IMR-90 (cell line): ENCODE measurements around the gene MMD. TPM values are rescaled to one million over a fixed set of nuclear protein-coding genes. Genes with fewer than 3 reads are reported as not detected.

Experiments
- ATAC-seq: fragments of 200-7000 bp; cut with Tn5 transposase; 2 replicates; pipeline ENCODE4 v1.9.1; 2020; ENCODE audit warnings: low read depth, mild to moderate bottlenecking, moderate library complexity
- BruUV-seq: library from RNA; stranded (reverse); fragments of 400-500 nt; replicated peaks from 2 replicates; lab custom pipeline; 2021; lab: Mats Ljungman, UMichigan
- CTCF ChIA-PET: fragments of 300-600 bp; formaldehyde crosslinking; extraction: SDS; loops from one replicate; lab custom pipeline; 2021; ENCODE audit warnings: antibody characterized with exemption; lab: Yijun Ruan, JAX
- POLR2A ChIA-PET: fragments of 300-600 bp; sonication (Branson Sonifier 250); formaldehyde crosslinking; loops from one replicate; lab custom pipeline; 2022; ENCODE audit warnings: antibody characterized with exemption; ENCODE audit not compliant: unreplicated experiment; lab: Charles Lee
- DNase-seq: peaks from one replicate; pipeline ENCODE4 v3.0.0; 2013
- H2AFZ ChIP-seq: replicated peaks from 2 replicates; pipeline ENCODE3; 2013; ENCODE audit warnings: low read length, mild to moderate bottlenecking; ENCODE audit not compliant: poor library complexity
- H2AK5ac ChIP-seq: 2 replicates; pipeline ENCODE4 v1.6.1; 2013; ENCODE audit warnings: low read depth, low read length, inconsistent platforms
- H2AK9ac ChIP-seq: replicated peaks from 2 replicates; pipeline ENCODE3; 2013; ENCODE audit warnings: mild to moderate bottlenecking, low read depth, low read length, moderate library complexity; ENCODE audit not compliant: poor library complexity
- H2BK120ac ChIP-seq: 2 replicates; pipeline ENCODE4 v1.6.1; 2013; ENCODE audit warnings: low read depth, low read length, inconsistent platforms
- H2BK15ac ChIP-seq: 3 replicates; pipeline ENCODE4 v1.6.1; 2013; ENCODE audit warnings: low read depth, low read length, inconsistent platforms
- H2BK20ac ChIP-seq: 2 replicates; pipeline ENCODE4 v1.6.1; 2013; ENCODE audit warnings: low read depth, mild to moderate bottlenecking, inconsistent platforms, low read length, moderate library complexity
- H2BK5ac ChIP-seq: 2 replicates; pipeline ENCODE4 v1.6.1; 2013; ENCODE audit warnings: mild to moderate bottlenecking, low read depth, low read length, inconsistent platforms; ENCODE audit not compliant: poor library complexity, severe bottlenecking
- H3K14ac ChIP-seq: replicated peaks from 2 replicates; pipeline ENCODE4 v1.6.1; 2013; ENCODE audit warnings: low read depth, low read length, inconsistent platforms
- H3K18ac ChIP-seq: 2 replicates; pipeline ENCODE4 v1.6.1; 2013; ENCODE audit warnings: low read depth, low read length, control low read depth
- H3K23ac ChIP-seq: 2 replicates; pipeline ENCODE4 v1.6.1; 2013; ENCODE audit warnings: low read depth, low read length, inconsistent platforms
- H3K27ac ChIP-seq: 2 replicates; pipeline ENCODE4 v1.5.1; 2013; ENCODE audit warnings: mild to moderate bottlenecking, control low read depth, low read length; ENCODE audit not compliant: insufficient read depth
- H3K27me3 ChIP-seq: 2 replicates; pipeline ENCODE4 v1.6.1; 2013; ENCODE audit warnings: low read length; ENCODE audit not compliant: control insufficient read depth, insufficient read depth
- H3K36me3 ChIP-seq: 2 replicates; pipeline ENCODE4 v1.6.1; 2013; ENCODE audit warnings: low read length, mixed read lengths; ENCODE audit not compliant: control insufficient read depth, insufficient read depth
- H3K4ac ChIP-seq: 2 replicates; pipeline ENCODE4 v1.6.1; 2013; ENCODE audit warnings: low read depth, low read length, inconsistent platforms
- H3K4me1 ChIP-seq: 2 replicates; pipeline ENCODE4 v1.6.1; 2013; ENCODE audit warnings: low read length, mixed read lengths; ENCODE audit not compliant: control insufficient read depth, insufficient read depth
- H3K4me2 ChIP-seq: 2 replicates; pipeline ENCODE4 v1.6.1; 2013; ENCODE audit warnings: low read depth, mild to moderate bottlenecking, control low read depth, low read length, moderate library complexity
- H3K4me3 ChIP-seq: 2 replicates; pipeline ENCODE4 v1.5.1; 2013; ENCODE audit warnings: low read depth, mild to moderate bottlenecking, control low read depth, low read length, moderate library complexity; ENCODE audit not compliant: insufficient read depth
- H3K56ac ChIP-seq: 2 replicates; pipeline ENCODE4 v1.6.1; 2013; ENCODE audit warnings: low read length, inconsistent platforms; ENCODE audit not compliant: insufficient read depth; ENCODE audit errors: extremely low read depth
- H3K79me1 ChIP-seq, 2 experiments: 2 replicates each; pipeline ENCODE4 v1.6.1; 2013; ENCODE audit warnings: low read length in 2 of 2, inconsistent platforms in 1 of 2, low read depth in 1 of 2
- H3K9ac ChIP-seq: 2 replicates; pipeline ENCODE4 v1.6.1; 2013; ENCODE audit warnings: low read depth, low read length, control low read depth
- H3K9me1 ChIP-seq: 2 replicates; pipeline ENCODE4 v1.6.1; 2013; ENCODE audit warnings: low read length, inconsistent platforms; ENCODE audit not compliant: insufficient read depth
- H3K9me3 ChIP-seq: 2 replicates; pipeline ENCODE4 v1.6.1; 2013; ENCODE audit warnings: low read length; ENCODE audit not compliant: control insufficient read depth, insufficient read depth
- H4K20me1 ChIP-seq: 2 replicates; pipeline ENCODE4 v1.6.1; 2013; ENCODE audit warnings: low read length, inconsistent platforms; ENCODE audit not compliant: insufficient read depth
- H4K5ac ChIP-seq: 2 replicates; pipeline ENCODE4 v1.6.1; 2013; ENCODE audit warnings: mild to moderate bottlenecking, low read depth, low read length, control low read depth
- H4K8ac ChIP-seq, 2 experiments: 2 replicates each; pipeline ENCODE4 v1.6.1; 2013; ENCODE audit warnings: low read depth in 2 of 2, low read length in 2 of 2, control low read depth in 1 of 2, inconsistent platforms in 1 of 2
- H4K91ac ChIP-seq: 2 replicates; pipeline ENCODE4 v1.6.1; 2013; ENCODE audit warnings: low read depth, low read length, inconsistent platforms; ENCODE audit not compliant: insufficient read depth
- BHLHE40 ChIP-seq: fragments of 150-350 bp; IDR thresholded peaks from 2 replicates; pipeline ENCODE4 v1.6.1; 2016; ENCODE audit warnings: mild to moderate bottlenecking, low read depth, low read length
- CEBPB ChIP-seq: IDR thresholded peaks from 2 replicates; pipeline ENCODE4 v1.6.1; 2012; ENCODE audit warnings: low read depth, low read length, improper control_type of control experiment
- ELK1 ChIP-seq: fragments of 150-350 bp; IDR thresholded peaks from 2 replicates; pipeline ENCODE4 v1.6.1; 2016; ENCODE audit warnings: low read depth, mild to moderate bottlenecking, low read length, moderate library complexity, borderline replicate concordance
- FOS ChIP-seq: fragments of 150-350 bp; IDR thresholded peaks from 2 replicates; pipeline ENCODE4 v1.6.1; 2016; ENCODE audit warnings: low read depth, low read length
- MAFK ChIP-seq: IDR thresholded peaks from 2 replicates; pipeline ENCODE4 v1.6.1; 2012; ENCODE audit warnings: low read depth, low read length, improper control_type of control experiment
- MAZ ChIP-seq: IDR thresholded peaks from 2 replicates; pipeline ENCODE4 v1.6.1; 2012; ENCODE audit warnings: low read depth, mild to moderate bottlenecking, low read length, improper control_type of control experiment, moderate library complexity, borderline replicate concordance
- NFE2L2 ChIP-seq: fragments of 150-350 bp; IDR thresholded peaks from 2 replicates; pipeline ENCODE4 v1.6.1; 2016; ENCODE audit warnings: low read depth, mild to moderate bottlenecking, low read length
- POLR2A ChIP-seq: IDR thresholded peaks from 2 replicates; pipeline ENCODE4 v1.6.1; 2012; ENCODE audit warnings: mild to moderate bottlenecking, low read depth, low read length
- RAD21 ChIP-seq: IDR thresholded peaks from 2 replicates; pipeline ENCODE4 v1.6.1; 2012; ENCODE audit warnings: low read length, improper control_type of control experiment
- WGBS, 2 experiments: methylation state at CpG; one replicate each; pipeline versions ENCODE4 v1.1.5 to v1.1.7; 2013; ENCODE audit warnings: missing lambda C conversion rate in 2 of 2; ENCODE audit not compliant: insufficient read length in 1 of 2; ENCODE audit errors: extremely low coverage in 2 of 2; 5-methylcytosine and 5-hydroxymethylcytosine counted together
- dilution Hi-C: fragments of 300-500 bp; cut with HindIII; formaldehyde crosslinking; loops from one replicate; pipeline ENCODE4 v1.14.3; 2018; ENCODE audit warnings: low sequenced_read_pairs; ENCODE audit not compliant: unreplicated experiment
- in situ Hi-C: fragments of 300-500 bp; cut with MboI; formaldehyde crosslinking; loops from 3 replicates; pipeline ENCODE4 v1.14.3; 2019; ENCODE audit warnings: low sequenced_read_pairs, inconsistent platforms, mixed read lengths
- intact Hi-C: fragments of 100-400 bp; cut with micrococcal nuclease; formaldehyde crosslinking; loops from 2 replicates; pipeline ENCODE4 v1.10.0; 2022
- polyA plus RNA-seq, 3 experiments: library from polyadenylated mRNA; depleted of rRNA; stranded (reverse); fragments of >200 nt; gene quantifications; 2 replicates each; pipeline ENCODE4 v1.2.3, GENCODE V29; 2012; ENCODE audit warnings: low replicate concordance in 1 of 3
- total RNA-seq: library from RNA; depleted of rRNA; stranded (reverse); fragments of >200 nt; gene quantifications from 2 replicates; pipeline ENCODE4 v1.2.3, GENCODE V29; 2012
- TF ChIP-seq, protein P1 (sequence below): fragments of 150-350 bp; IDR thresholded peaks from 2 replicates; pipeline ENCODE4 v1.6.1; 2017; ENCODE audit warnings: mild to moderate bottlenecking, antibody characterized with exemption, low read length, low read depth

MMD gene
- total and polyA plus RNA-seq, 2 of the 4 experiments (the other 2 are of a cell fraction): 6.3 to 7.0 TPM

DNA sequence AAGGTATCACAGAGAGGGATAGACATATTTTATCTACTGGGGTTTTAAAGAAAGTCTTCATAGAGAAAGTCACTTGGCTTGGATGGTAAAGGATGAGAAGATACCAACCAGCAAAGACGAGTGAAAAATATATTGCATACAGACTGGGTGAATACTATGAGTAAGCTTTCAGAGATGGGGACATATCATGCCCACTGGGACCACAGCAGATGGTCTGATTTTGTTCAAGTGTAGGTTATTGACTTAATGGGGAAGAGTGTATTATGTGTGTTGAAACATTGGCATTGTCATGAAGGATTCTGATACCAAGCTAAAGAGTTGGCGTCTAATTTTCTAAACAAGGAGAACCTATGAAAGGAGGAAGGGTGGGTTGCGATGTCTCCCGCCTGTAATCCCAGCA lies 13.8 kb upstream of the MMD start:
- CTCF ChIA-PET: interaction anchor here (1.1 kb wide), 1 partner anchor 17 kb away, joined by 3 read pairs; no protein-coding TSS in a partner anchor
- no peak overlapping the region for H2BK120ac ChIP-seq
- no peak overlapping the region for H2AK9ac ChIP-seq
- H3K9ac ChIP-seq: no peak overlapping the region
- H4K5ac ChIP-seq: no peak overlapping the region
- no peak overlapping the region for H3K27ac ChIP-seq
- no peak overlapping the region for H4K8ac ChIP-seq
- no peak overlapping the region for H2AFZ ChIP-seq
- TF ChIP-seq CEBPB (no peak), RAD21 (no peak), ELK1 (no peak), BHLHE40 (no peak), POLR2A (no peak), NFE2L2 (no peak), MAFK (no peak), FOS (no peak), MAZ (no peak)
- TF ChIP-seq, protein P1, sequence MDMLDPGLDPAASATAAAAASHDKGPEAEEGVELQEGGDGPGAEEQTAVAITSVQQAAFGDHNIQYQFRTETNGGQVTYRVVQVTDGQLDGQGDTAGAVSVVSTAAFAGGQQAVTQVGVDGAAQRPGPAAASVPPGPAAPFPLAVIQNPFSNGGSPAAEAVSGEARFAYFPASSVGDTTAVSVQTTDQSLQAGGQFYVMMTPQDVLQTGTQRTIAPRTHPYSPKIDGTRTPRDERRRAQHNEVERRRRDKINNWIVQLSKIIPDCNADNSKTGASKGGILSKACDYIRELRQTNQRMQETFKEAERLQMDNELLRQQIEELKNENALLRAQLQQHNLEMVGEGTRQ: no peak
- peaks cover 18% of the 10 kb centered on the region for H3K4me1 ChIP-seq
- POLR2A ChIA-PET: no interaction called here
- H3K18ac ChIP-seq: no peak overlapping the region
- H3K27me3 ChIP-seq: no peaks in the 10 kb centered on the region
- H3K56ac ChIP-seq: no peak overlapping the region
- no peak overlapping the region for H2AK5ac ChIP-seq
- BruUV-seq: no TSS peak
- intact Hi-C loops: no loop called here
- ATAC-seq: no peak
- no peak overlapping the region for H3K14ac ChIP-seq
- H4K91ac ChIP-seq: no peak overlapping the region
- no peak overlapping the region for H3K4me3 ChIP-seq
- peaks cover 4% of the 10 kb centered on the region; the same call in 1 of the 2 replicates for H3K9me1 ChIP-seq
- H3K9me3 ChIP-seq: no peaks in the 10 kb centered on the region
- no peak for DNase-seq
- dilution Hi-C loops: no loop called here
- in situ Hi-C loops: no loop called here
- H4K20me1 ChIP-seq: peaks cover 4% of the 10 kb centered on the region; the same call in 1 of the 2 replicates
- H3K79me1 ChIP-seq: no peaks in the 10 kb centered on the region
- H2BK15ac ChIP-seq: peak overlapping the region; percentile 92; the same call in 2 of the 3 replicates
- no peak overlapping the region for H2BK5ac ChIP-seq
- H3K4ac ChIP-seq: no peak overlapping the region
- 100% methylated on average over 1 of the region's 4 CpGs; no CpG with 5 or more reads in 1 of the 2 experiments for WGBS, 2 experiments
- no peak overlapping the region for H3K23ac ChIP-seq
- H2BK20ac ChIP-seq: 0 out of 2 replicates have a peak overlapping the region, but pooled peaks have one; percentile 27
- H3K36me3 ChIP-seq: no peaks in the 10 kb centered on the region
- H3K4me2 ChIP-seq: no peak overlapping the region
